Thyroid gland (tissue), 4 donors: ENCODE measurements around the gene CREBBP.

Source experiments
- POLR2A ChIP-seq, 2 donors: fragments of 450-650 bp; IDR thresholded peaks; one replicate each; pipeline ENCODE4 v1.6.1; 2017; ENCODE audit warnings: antibody characterized with exemption in 2 of 2, mild to moderate bottlenecking in 2 of 2, moderate library complexity in 1 of 2
- TF ChIP-seq, protein P1 (sequence below), 6 experiments: fragments of 200-600 bp in 3 of 6; fragments of 450-650 bp in 3 of 6; sonication (generic) in 3 of 6; IDR thresholded peaks; one replicate each; pipeline ENCODE4 v1.5.1; 2016 to 2019; ENCODE audit warnings: antibody characterized with exemption in 6 of 6, mild to moderate bottlenecking in 2 of 6, inconsistent platforms in 1 of 6, moderate library complexity in 1 of 6

DNA sequence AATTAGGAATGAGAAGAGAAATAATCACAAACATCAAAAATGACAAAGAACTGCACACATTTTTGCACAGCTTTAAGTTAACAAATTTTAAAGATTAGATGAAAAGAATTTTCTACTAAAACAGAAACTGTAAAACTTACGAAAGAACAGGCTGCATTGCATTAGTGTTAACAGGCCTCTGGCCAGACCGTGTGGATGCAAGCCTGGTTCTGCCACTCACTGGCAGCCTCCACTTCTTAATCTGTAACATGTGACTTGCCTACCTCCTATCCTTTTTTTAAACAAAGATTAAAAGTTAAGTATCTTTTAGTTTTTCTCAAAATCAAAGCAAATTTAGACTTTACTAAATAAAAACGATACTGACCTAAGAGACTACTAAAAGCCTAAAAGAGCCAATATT lies 37.5 kb downstream of the CREBBP start:
- TF ChIP-seq, protein P1, sequence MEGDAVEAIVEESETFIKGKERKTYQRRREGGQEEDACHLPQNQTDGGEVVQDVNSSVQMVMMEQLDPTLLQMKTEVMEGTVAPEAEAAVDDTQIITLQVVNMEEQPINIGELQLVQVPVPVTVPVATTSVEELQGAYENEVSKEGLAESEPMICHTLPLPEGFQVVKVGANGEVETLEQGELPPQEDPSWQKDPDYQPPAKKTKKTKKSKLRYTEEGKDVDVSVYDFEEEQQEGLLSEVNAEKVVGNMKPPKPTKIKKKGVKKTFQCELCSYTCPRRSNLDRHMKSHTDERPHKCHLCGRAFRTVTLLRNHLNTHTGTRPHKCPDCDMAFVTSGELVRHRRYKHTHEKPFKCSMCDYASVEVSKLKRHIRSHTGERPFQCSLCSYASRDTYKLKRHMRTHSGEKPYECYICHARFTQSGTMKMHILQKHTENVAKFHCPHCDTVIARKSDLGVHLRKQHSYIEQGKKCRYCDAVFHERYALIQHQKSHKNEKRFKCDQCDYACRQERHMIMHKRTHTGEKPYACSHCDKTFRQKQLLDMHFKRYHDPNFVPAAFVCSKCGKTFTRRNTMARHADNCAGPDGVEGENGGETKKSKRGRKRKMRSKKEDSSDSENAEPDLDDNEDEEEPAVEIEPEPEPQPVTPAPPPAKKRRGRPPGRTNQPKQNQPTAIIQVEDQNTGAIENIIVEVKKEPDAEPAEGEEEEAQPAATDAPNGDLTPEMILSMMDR (IDR thresholded peaks at IDR 0.05): no peak
- no peak for TF ChIP-seq POLR2A (IDR thresholded peaks at IDR 0.05)
